Retina (tissue), 1 donor: ENCODE data around the gene CFAP119.

Experiments
- DNase-seq: peaks from one replicate; pipeline ENCODE4 v3.0.0-alpha.2; 2016

Gene CFAP119

DNA sequence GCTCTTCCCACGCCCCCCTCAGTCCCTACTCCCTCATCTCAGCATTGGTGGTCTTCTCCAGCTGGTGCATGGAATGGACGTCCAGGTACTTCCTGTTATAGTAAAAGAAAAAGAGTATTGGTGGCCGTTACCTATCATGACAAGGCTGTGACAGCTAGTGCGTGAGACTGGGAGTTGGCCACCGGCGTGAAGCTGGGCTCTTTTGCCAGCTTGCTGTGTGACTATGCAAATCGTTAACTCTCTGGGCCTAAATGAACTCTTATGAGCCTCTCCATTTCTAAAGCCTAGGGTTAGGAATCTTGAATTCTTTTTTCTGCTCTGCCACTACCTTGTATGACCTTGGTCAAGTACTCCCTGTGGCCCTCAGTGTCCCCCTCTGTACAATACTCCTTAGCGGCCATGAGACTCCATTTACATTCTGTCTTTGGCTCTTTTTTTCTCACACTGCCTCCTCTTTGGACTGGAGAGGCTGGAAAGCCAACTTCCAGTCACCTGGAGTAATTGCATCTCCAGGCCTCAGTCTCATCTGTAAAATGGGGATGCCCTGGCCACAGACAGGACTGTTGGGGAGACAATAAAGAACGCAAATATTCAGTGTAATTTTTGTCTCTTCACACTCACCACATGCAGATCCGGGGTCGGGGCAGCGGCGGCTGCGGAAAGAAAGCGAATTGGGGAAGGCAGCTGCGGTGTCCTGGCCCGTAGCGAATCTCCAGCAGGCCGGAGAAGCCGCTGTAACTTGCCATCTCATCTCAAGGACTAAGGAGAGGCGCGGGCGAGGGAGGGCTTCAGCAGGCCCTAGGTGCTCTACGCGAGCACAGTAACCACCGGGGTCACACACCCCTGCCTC is 1.1 kb downstream of the CFAP119 start:
- DNase-seq: no peak

DNA sequence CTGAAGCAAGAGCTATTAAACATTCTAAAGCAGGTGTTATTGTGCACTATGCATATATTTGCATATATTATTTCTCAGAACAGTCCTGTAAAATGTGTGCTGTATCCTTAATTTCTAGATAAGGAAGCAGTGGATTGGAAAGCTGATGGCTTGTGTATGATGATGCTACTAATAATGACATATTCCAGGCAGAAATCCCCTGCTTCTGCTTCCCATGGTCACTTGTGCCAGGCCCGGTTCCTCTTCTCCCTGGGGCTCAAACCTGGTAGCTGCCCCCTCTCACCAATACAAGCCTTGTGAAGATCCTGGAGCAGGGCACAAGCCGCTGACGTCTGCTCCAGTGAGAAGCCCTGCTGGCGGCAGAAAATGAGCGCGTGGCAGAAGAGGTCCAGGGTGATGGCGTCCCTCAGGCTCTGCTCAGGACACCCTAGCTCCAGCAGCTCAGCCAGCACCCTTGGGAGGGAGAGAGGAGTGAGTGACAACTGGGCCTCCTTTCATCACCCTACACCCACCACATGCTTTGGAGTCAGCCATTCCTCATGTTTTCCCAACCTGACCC is 1.8 kb downstream of the CFAP119 start:
- DNase-seq: no peak

DNA sequence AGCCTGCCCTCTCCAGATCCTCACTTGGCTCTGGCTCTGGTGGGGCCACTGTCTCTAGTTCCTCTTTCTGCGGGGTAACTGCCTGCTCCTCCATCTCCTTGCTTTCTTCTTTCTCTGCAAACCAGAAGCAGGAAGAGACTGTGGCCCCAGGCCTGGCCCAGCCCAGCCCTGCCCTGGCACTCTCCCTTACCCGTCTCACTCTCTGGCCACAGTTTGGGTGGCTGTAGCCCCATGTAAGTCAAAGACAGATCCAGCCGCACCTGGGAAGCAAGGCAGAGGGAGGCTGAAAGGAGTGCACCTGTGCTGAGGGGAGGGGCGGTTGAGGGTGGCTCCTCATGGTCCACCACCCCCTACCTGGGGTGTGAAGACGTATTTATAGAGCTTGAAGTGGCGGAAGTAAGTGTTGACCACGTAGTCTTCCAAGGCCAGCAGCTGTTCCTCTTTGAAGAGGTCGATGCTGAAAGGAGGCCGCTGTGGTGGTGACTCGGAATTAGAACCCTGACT is 2.8 kb downstream of the CFAP119 start:
- no peak for DNase-seq

DNA sequence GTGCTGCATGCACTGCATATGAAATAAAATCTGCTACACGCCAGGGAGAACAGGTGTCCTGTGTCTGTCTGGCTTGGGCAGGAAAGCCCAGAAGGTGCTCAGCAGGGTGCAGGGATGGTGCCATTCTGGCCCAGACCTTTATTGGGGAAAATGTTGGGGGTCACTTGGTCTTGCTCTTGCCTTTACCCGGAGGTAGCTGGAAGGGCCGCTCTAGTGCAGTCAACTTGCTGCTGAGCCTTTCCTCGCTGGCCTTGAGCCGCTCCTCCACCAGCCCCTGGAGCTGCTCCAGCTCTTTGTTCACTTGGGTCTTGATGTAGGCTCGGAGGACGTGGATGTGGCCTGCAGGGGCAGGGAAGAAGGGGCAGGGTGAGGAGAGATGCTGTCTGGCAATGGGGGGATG is 4.5 kb downstream of the CFAP119 start:
- no peak for DNase-seq

DNA sequence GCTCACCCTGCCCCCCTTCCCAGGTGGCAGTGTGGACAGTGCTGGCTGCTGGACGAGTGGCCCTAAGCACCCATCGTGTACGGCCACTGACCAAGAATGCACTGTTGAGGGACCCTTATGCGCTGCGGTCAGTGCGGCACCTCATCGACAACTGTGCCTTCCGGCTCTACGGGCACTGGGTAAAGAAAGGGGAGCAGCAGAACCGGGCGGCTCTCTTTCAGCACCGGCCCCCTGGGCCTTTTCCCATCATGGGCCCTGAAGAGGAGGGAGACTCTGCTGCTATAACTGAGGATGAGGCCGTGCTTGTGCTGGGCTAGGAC is 5.1 kb downstream of the CFAP119 start:
- DNase-seq: no peak

DNA sequence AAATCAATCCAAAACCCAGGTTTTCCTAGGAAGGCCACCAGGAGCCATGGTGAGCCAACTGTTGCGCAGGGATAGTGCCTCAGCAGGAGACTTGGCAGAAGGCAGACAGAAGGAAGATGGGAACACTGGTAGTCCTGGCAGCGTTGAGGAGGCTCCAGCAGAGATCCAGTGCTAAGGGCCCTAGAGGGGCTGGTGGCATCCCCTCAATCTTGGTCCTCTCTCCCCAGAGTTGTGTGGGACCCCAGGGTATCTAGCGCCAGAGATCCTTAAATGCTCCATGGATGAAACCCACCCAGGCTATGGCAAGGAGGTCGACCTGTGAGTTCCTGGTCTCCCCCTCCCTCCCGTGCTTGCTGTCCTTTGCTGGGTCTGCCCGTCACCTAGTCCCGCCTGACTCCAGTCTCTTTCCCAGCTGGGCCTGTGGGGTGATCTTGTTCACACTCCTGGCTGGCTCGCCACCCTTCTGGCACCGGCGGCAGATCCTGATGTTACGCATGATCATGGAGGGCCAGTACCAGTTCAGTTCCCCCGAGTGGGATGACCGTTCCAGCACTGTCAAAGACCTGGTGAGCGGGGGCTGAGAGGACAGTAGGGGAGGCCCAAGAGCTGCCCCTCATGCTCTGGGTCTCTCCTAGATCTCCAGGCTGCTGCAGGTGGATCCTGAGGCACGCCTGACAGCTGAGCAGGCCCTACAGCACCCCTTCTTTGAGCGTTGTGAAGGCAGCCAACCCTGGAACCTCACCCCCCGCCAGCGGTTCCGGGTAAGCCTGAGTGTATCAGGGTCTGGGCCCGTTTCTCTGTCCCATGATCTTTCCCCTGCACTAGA is 5.7 kb downstream of the CFAP119 start:
- no peak for DNase-seq

DNA sequence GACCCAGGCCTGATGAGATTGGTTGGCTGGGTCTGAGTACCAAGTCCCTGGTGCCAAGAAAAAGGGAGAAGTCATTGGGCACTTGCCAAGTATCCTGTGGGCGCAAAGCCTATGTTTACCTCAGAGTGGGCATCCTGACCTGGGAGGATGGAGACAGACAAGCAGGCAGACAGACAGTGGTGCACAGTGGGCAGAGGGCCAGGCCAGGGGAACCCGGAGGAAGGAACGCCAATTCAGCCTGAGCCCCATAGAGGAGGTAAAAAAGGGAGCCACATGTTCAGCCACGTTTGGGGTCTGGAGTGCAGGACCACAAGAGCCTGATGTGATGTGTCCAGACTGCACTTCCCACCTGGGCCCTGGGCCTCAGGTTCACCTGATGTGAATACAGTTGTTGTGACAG is 8.3 kb downstream of the CFAP119 start:
- no peak for DNase-seq

DNA sequence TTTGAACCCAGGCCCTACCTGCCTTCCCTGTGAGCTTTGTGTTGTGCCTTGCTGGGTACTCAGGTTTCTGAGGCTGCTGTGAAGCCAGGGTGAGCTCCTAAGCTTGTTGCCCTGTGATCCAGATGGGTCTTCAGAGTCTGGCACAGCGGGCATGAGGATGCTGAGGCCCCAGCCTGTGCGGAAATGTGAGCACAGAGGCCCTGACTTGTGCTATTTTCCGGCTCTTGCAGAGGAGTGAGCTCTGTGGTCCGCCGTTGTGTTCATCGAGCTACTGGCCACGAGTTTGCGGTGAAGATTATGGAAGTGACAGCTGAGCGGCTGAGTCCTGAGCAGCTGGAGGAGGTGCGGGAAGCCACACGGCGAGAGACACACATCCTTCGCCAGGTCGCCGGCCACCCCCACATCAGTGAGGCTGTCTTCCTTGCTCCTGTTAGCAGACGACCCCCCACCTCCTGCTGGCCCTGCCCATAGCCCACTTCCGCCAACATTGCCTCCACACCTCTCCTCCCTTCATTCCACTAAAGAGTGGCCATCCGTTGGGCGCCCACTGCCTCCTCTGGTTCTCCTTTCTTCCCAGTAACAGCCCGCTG is 10.9 kb downstream of the CFAP119 start:
- no peak for DNase-seq

DNA sequence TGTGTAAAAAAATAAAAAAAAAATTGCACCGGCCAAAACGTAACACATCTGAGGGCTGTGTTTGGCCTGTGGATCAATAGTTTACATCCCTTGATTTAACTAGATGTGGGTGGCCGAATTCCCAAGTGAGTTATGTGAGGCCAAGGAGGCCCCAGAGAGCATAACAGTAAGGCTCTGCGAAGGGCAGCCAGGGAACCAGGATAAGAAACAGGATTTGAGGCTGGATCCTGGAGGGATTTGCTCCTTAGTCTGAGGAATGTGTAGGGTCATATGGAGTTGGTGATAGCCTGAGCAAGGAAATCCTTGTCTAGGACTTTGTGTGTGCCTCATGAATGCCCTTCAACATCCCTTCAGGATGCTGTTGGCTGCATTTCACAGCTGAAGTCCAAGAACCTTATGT is 11.7 kb downstream of the CFAP119 start:
- no peak for DNase-seq

DNA sequence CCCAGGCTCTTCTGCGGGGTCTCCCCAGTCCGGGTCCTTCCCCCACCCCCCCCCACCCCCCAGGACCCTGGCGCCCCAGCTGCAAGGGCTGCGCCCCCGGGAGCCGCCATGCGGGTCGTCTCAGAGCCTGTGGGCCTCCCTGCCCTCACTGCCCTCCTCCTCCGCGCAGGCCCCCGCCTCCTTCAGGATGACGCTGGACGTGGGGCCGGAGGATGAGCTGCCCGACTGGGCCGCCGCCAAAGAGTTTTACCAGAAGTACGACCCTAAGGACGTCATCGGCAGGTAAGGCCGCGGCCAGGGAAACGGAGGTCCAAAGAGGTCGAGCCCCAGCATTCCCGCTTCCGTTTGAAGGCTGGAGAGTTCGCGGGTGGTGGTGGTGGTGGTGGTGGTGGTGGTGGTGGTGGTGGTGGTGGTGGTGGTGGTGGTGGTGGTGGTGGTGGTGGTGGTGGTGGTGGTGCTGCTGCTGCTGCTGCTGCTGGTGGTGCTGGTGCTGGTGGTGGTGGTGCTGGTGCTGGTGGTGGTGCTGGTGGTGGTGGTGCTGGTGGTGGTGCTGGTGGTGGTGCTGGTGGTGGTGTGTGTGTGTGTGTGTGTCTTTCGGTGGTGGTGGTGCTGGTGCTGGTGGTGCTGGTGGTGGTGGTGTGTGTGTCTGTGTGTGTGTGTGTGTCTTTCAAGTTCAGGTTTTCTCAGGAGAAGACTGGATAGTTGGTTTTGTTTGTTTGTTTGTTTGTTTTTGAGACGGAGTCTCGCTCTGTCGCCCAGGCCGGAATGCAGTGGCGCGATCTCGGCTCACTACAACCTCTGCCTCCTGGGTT is 13.0 kb downstream of the CFAP119 start:
- DNase-seq: no peak

DNA sequence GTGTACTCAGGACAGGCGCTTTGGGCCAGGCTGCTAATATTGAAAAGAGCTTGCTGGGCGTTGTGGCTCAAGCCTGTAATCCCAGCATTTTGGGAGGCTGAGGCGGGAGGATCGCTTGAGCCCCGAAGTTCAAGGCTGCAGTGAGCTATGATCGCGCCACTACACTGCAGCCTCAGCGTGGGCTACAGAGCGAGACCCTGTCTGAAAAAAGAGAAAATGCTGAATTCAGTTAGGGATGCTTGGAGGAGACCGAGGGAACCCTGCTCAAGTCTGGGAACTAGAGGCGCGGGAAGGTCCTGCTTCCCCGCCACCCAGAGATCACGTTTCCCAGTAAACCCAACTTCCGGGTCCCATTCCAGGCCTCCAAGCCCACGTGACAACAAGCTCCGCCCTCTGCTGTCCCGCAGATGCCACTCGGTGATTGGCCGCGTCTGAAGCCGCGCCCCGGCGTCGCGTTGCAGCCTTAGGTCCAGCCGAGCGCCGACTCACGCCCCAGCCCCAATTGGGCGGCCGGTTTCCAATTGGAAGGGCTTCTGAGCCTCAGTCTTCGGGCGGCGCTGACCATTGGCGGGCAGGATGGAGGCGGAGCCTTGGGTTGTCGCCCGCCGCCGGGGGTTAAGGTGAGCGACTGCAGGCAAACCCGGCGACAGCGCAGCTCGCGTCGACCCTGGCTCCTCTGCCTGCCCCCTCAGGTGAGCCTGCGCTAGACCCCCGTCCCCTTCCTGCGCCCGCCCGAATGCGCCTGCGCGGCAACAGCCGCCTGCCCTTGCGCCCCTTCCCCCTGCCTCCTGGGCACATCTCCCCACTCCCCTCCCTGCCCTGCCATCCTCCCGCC is 13.8 kb downstream of the CFAP119 start, which contains the start of gene PHKG2:
TSS of gene PHKG2 (plus strand) at position 627 of the 835 bp plus-strand sequence. CDS start 396 bp downstream, outside the sequence.
- peak; percentile 97 for DNase-seq

DNA sequence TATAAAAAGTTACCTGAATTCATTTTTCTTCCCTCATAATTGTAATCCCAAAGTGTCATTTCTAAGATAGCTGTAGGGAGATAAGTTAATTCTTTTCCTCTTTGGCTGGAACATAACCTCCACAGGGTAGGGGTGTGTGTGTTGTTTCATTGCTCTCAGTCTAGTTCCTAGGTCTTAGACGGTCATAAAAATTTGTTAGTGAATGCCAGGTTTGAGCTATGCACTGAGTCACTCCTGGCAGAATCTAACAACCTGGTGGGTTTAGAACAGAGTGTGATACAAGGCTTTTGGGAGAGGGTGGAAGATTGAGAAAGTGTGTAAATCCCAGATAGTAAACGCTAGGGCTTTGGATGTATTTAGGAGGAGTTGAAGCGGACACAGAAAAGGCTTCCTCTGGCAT is 14.5 kb downstream of the CFAP119 start:
- no peak for DNase-seq

DNA sequence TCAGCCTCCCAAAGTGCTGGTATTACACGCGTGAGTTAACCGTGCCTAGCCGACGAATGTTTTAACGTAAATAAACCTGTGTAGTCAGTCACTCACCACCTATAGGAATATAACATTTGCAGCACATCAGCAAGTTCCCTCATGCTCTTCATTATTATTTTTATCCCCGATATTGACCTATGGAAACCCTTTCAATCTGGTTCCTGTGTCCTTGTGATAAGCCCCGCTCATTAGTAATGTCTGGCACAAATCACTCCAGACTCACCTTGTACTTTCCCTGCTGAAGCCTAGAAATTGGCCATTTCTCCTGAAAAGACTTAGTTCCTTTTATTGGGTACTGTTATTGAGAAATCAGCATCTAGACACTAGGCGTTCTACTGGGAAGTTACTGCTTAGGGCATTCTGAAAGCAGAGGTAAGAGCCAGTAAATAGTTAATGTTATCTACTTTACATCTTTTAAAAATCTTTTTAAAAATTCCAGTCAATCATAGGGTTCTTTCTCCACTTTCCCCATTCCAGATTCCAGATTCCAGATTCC is 15.2 kb downstream of the CFAP119 start:
- DNase-seq: no peak

DNA sequence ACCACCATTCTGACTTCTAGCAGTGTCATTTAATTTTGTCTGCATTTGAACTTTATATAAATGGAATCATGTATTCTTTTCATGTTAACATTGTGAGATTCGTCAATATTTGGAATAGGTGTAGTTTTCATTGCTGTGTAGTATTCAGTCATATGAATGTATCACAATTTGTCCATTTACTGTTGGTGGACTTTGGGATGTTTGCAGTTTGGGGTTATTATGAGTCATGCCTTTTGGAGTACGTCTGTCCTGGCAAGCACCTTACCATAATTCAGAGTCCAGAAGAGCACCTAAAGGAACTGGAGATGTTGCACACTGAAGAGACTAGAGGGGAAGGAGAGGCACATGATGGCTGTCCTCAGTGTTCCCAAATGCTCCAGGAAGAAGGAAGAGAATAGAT is 16.8 kb downstream of the CFAP119 start:
- DNase-seq: no peak

DNA sequence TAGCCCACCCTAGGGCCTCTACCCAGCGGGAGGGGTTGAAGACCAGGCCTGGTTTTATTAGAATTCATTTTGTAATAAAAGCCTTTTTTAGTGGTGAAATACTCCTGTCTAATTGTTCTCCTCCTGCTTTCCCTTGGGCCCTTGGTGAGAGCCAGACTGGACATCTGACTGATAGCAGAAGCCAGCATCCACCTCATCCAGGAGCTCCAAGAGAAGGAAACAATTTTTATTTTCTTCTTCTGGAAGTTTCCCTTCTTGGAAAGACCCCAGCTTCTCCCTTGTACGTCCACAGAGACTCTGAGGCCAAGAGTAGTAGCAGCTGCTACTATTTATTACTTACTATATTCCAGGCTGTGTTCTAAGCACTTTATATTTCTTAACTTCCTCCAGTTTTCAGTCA is 17.7 kb downstream of the CFAP119 start:
- DNase-seq: no peak

DNA sequence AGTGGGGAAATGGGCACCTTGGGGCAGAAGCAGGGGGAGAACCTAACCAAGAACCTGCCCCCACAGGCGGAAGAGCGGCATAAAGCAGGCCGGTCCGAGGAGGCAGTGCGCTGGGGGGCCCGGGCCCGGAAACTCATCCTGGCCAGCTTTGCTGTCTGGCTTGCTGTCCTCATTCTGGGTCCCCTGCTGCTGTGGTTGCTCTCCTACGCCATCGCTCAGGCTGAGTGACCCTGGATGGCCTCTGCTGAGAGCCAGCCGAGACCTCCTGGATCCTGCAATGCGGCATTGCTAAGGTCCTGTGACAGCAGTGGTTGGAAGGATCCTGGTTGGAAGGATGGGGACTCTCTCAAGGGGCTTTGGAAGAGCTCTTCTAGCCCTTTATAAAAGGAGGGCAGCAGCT is 18.1 kb downstream of the CFAP119 start:
- DNase-seq: no peak

DNA sequence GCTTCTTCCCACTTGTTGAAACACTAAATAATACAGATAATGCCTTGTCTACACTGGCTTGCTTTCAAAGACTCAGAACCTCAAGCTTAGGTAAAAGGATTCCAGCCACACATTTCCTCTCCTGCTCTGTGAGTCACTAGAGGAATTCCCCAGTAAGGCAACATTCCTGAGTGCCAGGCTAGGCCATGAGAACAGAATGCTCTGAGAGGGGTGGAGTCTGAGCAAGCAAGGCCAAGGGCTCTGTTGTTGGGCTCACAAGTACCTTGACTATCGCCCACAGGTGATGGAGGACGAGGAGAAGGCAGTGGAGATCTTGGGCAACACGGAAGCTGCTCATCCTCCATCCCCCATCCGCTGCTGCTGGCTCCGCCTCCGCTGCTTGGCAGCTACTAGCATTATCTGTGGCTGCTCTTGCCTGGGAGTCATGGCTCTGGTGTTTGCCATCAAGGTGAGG is 20.4 kb downstream of the CFAP119 start:
- DNase-seq: no peak

DNA sequence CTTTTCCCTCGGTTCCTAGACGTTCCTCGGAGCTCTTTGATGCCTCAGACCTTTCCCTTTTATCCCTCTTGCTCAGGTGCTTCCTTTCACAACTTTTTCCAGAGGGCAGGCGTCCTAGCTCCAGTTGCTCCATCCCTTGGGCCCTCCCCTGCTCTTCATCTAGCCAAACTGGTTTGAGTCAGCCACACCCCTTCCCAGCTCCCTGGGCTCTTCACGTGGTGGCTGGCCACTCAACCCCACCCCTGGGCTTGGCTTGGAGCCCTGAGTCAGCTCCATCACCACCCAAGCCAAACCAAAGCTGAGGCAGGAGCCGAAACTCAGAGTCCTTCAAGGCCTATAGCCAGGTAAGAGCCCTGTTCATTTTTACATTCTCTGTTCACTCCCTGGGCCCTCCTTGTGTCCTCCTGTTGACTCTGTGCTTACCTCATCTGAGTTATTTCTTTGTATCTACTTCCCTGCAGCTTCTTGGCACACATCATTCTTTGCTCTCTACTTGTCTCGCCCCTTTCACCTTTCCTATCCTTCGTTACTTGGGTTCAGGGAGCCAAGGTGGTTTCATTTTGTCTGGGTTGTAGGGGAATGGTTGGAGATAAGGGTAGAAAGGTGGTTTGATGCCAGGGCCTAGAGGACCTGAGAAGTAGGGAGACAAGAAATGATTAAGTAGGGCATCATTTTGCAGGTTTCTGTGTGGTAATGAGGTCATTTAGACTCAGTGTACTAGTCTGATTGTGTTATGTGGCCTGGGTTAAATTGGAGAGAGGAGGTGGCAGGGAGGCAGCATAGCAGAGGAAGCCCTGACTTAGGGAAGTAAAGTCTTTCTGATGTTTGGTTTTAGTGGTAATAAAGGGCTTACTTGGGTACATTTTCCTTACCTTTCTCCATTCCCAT is 21.3 kb downstream of the CFAP119 start:
- no peak for DNase-seq

DNA sequence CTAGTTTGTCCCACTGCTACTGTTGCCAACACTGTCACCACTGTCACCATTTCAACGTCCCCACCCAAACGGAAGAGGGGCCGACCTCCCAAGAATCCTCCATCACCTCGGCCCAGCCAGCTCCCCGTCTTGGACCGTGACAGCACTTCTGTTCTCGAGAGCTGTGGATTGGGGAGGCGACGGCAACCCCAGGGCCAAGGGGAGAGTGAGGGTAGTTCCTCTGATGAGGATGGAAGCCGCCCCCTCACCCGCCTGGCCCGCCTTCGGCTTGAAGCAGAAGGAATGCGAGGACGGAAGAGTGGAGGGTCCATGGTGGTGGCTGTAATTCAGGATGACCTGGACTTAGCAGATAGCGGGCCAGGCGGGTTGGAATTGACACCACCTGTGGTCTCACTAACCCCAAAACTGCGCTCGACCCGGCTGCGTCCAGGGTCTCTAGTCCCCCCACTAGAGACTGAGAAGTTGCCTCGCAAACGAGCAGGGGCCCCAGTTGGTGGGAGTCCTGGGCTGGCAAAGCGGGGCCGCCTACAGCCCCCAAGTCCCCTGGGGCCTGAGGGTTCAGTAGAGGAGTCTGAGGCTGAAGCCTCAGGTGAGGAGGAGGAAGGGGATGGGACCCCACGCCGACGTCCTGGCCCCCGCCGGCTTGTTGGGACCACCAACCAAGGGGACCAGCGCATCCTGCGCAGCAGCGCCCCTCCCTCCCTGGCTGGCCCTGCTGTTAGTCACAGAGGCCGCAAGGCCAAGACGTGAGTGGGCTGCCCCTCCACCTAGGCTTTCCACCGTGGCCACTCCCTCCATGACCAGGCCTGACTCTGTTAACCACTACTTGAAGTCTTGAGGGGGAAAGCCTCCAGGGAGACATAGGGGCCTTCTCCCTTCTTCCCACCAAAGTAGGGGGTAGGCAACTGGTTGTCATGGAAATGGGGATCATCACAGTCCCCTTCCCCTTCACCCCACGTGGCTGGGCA is 22.6 kb downstream of the CFAP119 start:
- no peak for DNase-seq
